Neural cell (in vitro differentiated cells): ENCODE measurements around the gene EEPD1. TPM values are rescaled to one million over a fixed set of nuclear protein-coding genes. Genes with fewer than 3 reads are reported as not detected.

Source experiments
- H2AFZ ChIP-seq: fragments of 200-600, 300-800 bp; sonication (generic), shearing (Covaris generic); 2 replicates; pipeline ENCODE4 v1.6.0; 2014; ENCODE audit warnings: low read depth, mild to moderate bottlenecking, antibody characterized with exemption, low read length, moderate library complexity
- H3F3A ChIP-seq: fragments of 200-600 bp; shearing (Covaris generic); 2 replicates; pipeline ENCODE4 v1.6.1; 2016; ENCODE audit warnings: mild to moderate bottlenecking, moderate library complexity, mixed read lengths, antibody characterized with exemption, low read length; ENCODE audit not compliant: insufficient read depth, poor library complexity, severe bottlenecking
- H3K27ac ChIP-seq: fragments of 200-600, 300-800 bp; sonication (generic), shearing (Covaris generic); 2 replicates; pipeline ENCODE4 v1.5.1; 2014; ENCODE audit warnings: mild to moderate bottlenecking, low read length, moderate library complexity
- H3K27me3 ChIP-seq: fragments of 300-800, 200-600 bp; sonication (generic), shearing (Covaris generic); 2 replicates; pipeline ENCODE4 v1.6.0; 2014; ENCODE audit warnings: mild to moderate bottlenecking, low read depth, low read length, moderate library complexity; ENCODE audit not compliant: insufficient read depth
- H3K36me3 ChIP-seq: fragments of 300-800, 200-600 bp; sonication (generic), shearing (Covaris generic); 2 replicates; pipeline ENCODE4 v1.5.1; 2014; ENCODE audit warnings: mild to moderate bottlenecking, antibody characterized with exemption, low read length, moderate library complexity; ENCODE audit not compliant: insufficient read depth
- H3K4me2 ChIP-seq: fragments of 300-800, 200-600 bp; sonication (generic), shearing (Covaris generic); 2 replicates; pipeline ENCODE4 v1.6.0; 2014; ENCODE audit warnings: mild to moderate bottlenecking, low read length
- H3K4me3 ChIP-seq: fragments of 300-800, 200-600 bp; sonication (generic), shearing (Covaris generic); 2 replicates; pipeline ENCODE4 v1.5.1; 2014; ENCODE audit warnings: mild to moderate bottlenecking, low read length, moderate library complexity
- H3K79me2 ChIP-seq: fragments of 200-600 bp; shearing (Covaris generic); replicated peaks from 2 replicates; pipeline ENCODE4 v1.6.0; 2014; ENCODE audit warnings: mild to moderate bottlenecking, low read length, moderate library complexity; ENCODE audit not compliant: insufficient read depth
- H3K9ac ChIP-seq: fragments of 300-800, 200-600 bp; sonication (generic), shearing (Covaris generic); 2 replicates; pipeline ENCODE4 v1.6.1; 2016; ENCODE audit warnings: mild to moderate bottlenecking, low read length, mixed read lengths
- H3K9me2 ChIP-seq: fragments of 200-600 bp; shearing (Covaris generic); 2 replicates; pipeline ENCODE4 v1.6.1; 2016; ENCODE audit warnings: mild to moderate bottlenecking, low read length, mixed read lengths; ENCODE audit not compliant: insufficient read depth
- H3K9me3 ChIP-seq: fragments of 200-600, 300-800 bp; sonication (generic), shearing (Covaris generic); 2 replicates; pipeline ENCODE4 v1.6.1; 2016; ENCODE audit warnings: mild to moderate bottlenecking, mixed run types, low read length, moderate library complexity, mixed read lengths
- H4K20me1 ChIP-seq: fragments of 200-600 bp; shearing (Covaris generic); 2 replicates; pipeline ENCODE4 v1.6.1; 2016; ENCODE audit warnings: mild to moderate bottlenecking, mixed run types; ENCODE audit not compliant: insufficient read depth
- EP300 ChIP-seq: fragments of 450-650 bp; conservative IDR thresholded peaks from 2 replicates; pipeline ENCODE4 v1.6.1; 2014; ENCODE audit warnings: antibody characterized with exemption, mild to moderate bottlenecking, moderate library complexity; ENCODE audit not compliant: poor library complexity, severe bottlenecking
- EZH2 ChIP-seq: fragments of 200-600, 300-800 bp; shearing (Covaris generic), sonication (generic); IDR thresholded peaks from 2 replicates; pipeline ENCODE4 v1.6.1; 2014; ENCODE audit warnings: antibody characterized with exemption, low read length, borderline replicate concordance, mild to moderate bottlenecking; ENCODE audit not compliant: insufficient read depth, poor library complexity, severe bottlenecking
- MXI1 ChIP-seq: fragments of 450-650 bp; conservative IDR thresholded peaks from 2 replicates; pipeline ENCODE4 v1.6.1; 2014; ENCODE audit warnings: antibody characterized with exemption, mild to moderate bottlenecking; ENCODE audit not compliant: poor library complexity, severe bottlenecking
- POLR2AphosphoS5 ChIP-seq: IDR thresholded peaks from 2 replicates; pipeline ENCODE4 v1.6.1; 2012
- RAD21 ChIP-seq: fragments of 450-650 bp; conservative IDR thresholded peaks from 2 replicates; pipeline ENCODE4 v1.6.1; 2014; ENCODE audit warnings: antibody characterized with exemption, mild to moderate bottlenecking, moderate library complexity
- REST ChIP-seq: IDR thresholded peaks from 2 replicates; pipeline ENCODE4 v1.6.1; 2012; ENCODE audit warnings: borderline replicate concordance
- SMC3 ChIP-seq: fragments of 450-650 bp; conservative IDR thresholded peaks from 2 replicates; pipeline ENCODE4 v1.6.1; 2014; ENCODE audit warnings: antibody characterized with exemption, mild to moderate bottlenecking, moderate library complexity; ENCODE audit not compliant: poor library complexity
- TAF1 ChIP-seq: IDR thresholded peaks from 2 replicates; pipeline ENCODE4 v1.6.1; 2012; ENCODE audit warnings: low read depth
- polyA plus RNA-seq: library from polyadenylated mRNA; depleted of rRNA; stranded (reverse); fragments of >200 nt; gene quantifications from 2 replicates; pipeline ENCODE4 v1.2.3, GENCODE V29; 2014
- TF ChIP-seq, protein P1 (sequence below): fragments of 450-650 bp; IDR thresholded peaks from 2 replicates; pipeline ENCODE4 v1.5.1; 2014; ENCODE audit warnings: antibody characterized with exemption, mild to moderate bottlenecking, moderate library complexity; ENCODE audit not compliant: poor library complexity, severe bottlenecking

The EEPD1 gene
- polyA plus RNA-seq, 1 donor from 2014 or later, result 4.2 TPM

GRCh38 chr7:36158321-36158605 lies 5.2 kb downstream of the EEPD1 start:
- no peaks in the 10 kb centered on the region for H4K20me1 ChIP-seq
- no peaks in the 10 kb centered on the region for H3K9me3 ChIP-seq
- no peaks in the 10 kb centered on the region for H3K27me3 ChIP-seq
- no peak overlapping the region for H3K27ac ChIP-seq
- H3K9ac ChIP-seq, result no peak overlapping the region
- no peak overlapping the region for H3K4me2 ChIP-seq
- no peaks in the 10 kb centered on the region for H3F3A ChIP-seq
- no peaks in the 10 kb centered on the region for H3K79me2 ChIP-seq
- H3K9me2 ChIP-seq, result no peaks in the 10 kb centered on the region
- no peak overlapping the region for H3K4me3 ChIP-seq
- TF ChIP-seq RAD21, result no peak
- no peak for TF ChIP-seq TAF1
- no peak for TF ChIP-seq POLR2AphosphoS5
- no peak for TF ChIP-seq EP300
- no peak for TF ChIP-seq REST
- no peak for TF ChIP-seq EZH2
- no peak for TF ChIP-seq SMC3
- TF ChIP-seq, protein P1, sequence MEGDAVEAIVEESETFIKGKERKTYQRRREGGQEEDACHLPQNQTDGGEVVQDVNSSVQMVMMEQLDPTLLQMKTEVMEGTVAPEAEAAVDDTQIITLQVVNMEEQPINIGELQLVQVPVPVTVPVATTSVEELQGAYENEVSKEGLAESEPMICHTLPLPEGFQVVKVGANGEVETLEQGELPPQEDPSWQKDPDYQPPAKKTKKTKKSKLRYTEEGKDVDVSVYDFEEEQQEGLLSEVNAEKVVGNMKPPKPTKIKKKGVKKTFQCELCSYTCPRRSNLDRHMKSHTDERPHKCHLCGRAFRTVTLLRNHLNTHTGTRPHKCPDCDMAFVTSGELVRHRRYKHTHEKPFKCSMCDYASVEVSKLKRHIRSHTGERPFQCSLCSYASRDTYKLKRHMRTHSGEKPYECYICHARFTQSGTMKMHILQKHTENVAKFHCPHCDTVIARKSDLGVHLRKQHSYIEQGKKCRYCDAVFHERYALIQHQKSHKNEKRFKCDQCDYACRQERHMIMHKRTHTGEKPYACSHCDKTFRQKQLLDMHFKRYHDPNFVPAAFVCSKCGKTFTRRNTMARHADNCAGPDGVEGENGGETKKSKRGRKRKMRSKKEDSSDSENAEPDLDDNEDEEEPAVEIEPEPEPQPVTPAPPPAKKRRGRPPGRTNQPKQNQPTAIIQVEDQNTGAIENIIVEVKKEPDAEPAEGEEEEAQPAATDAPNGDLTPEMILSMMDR, result no peak
- no peak for TF ChIP-seq MXI1
- no peak overlapping the region for H2AFZ ChIP-seq
- no peaks in the 10 kb centered on the region for H3K36me3 ChIP-seq

GRCh38 chr7:36159618-36160017 lies 6.6 kb downstream of the EEPD1 start:
- Histone ChIP-seq H3K79me2 (no peaks in the 10 kb centered on the region), H2AFZ (no peak overlapping the region), H3K36me3 (no peaks in the 10 kb centered on the region), H3K9me3 (no peaks in the 10 kb centered on the region), H3K4me3 (no peak overlapping the region), H3K9me2 (no peaks in the 10 kb centered on the region), H3K27me3 (no peaks in the 10 kb centered on the region), H3K9ac (no peak overlapping the region), H4K20me1 (no peaks in the 10 kb centered on the region), H3K27ac (no peak overlapping the region), H3K4me2 (no peak overlapping the region), H3F3A (no peaks in the 10 kb centered on the region)
- TF ChIP-seq REST (no peak), SMC3 (no peak), MXI1 (no peak), EP300 (no peak), RAD21 (no peak)
- TF ChIP-seq, protein P1, result no peak
